IPS DF 19.7 (cell line): ENCODE measurements around the gene ANTKMT.
"Not testable (repeated sequence)": the region's sequence is repeated elsewhere in the genome, so short reads cannot be mapped to it uniquely, and the experiment has no call there.

Experiments
- DNase-seq: peaks from one replicate; pipeline ENCODE4 v3.0.0-alpha.2; 2013; ENCODE audit warnings: low read depth, low spot score

ANTKMT gene

GRCh38 chr16:700684-701584 lies 20.0 kb upstream of the ANTKMT start:
- DNase-seq = no peak

- no peak for DNase-seq
Observed at GRCh38 chr16:702341-702740, 18.6 kb upstream of the ANTKMT start.

- no peak for DNase-seq
Observed at GRCh38 chr16:703406-703805, 17.5 kb upstream of the ANTKMT start.

- DNase-seq = no peak
Observed at GRCh38 chr16:704047-704446, 16.9 kb upstream of the ANTKMT start.

DNA sequence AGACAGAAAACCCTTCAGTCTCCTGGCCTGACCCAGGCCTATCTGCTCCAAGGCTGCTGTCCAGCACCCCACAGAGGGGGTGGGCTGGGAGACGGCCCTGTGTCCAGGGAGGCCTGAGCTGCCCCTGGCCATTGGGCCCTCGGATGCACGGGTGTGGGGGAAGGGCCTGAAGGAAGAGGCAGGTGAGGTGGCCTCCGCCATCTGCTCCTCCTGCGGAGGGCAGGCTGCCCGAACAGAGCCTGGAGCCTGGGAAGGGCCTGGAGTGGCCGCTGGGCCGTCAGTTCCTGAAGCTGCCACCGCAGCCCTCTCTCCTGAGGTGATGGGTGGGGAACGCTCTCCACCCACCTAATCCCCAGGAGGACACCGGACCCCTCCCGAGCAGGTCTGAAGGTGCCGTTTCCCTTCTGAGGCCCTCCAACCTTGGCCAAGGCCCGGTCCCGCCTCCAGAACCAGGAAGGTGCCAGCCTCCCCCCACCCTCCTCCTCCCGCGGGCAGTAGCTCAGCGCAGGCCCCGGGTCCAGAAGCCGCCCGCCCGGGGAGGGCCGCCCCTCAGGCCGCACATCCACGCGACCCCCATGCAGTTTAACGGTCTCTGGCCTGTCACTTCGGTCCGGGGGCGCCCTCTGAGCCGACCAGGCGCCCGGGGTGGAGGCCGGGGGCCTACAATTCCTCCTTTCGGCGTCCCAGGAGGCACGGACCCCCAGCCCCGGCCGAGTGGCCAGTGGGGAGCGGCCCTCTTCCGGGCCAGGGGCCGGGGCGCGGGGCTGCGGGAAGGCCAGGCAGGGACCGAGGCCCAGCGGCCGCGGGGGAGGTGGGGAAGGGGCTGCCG lies 16.2 kb upstream of the ANTKMT start:
- DNase-seq = no peak

- DNase-seq = no peak
Observed at GRCh38 chr16:705431-706188, 15.3 kb upstream of the ANTKMT start, which contains the start of gene FBXL16. Gene FBXL16 (minus strand): TSS chr16:705801. CDS start chr16:697405, 8,396 bp downstream.

DNA sequence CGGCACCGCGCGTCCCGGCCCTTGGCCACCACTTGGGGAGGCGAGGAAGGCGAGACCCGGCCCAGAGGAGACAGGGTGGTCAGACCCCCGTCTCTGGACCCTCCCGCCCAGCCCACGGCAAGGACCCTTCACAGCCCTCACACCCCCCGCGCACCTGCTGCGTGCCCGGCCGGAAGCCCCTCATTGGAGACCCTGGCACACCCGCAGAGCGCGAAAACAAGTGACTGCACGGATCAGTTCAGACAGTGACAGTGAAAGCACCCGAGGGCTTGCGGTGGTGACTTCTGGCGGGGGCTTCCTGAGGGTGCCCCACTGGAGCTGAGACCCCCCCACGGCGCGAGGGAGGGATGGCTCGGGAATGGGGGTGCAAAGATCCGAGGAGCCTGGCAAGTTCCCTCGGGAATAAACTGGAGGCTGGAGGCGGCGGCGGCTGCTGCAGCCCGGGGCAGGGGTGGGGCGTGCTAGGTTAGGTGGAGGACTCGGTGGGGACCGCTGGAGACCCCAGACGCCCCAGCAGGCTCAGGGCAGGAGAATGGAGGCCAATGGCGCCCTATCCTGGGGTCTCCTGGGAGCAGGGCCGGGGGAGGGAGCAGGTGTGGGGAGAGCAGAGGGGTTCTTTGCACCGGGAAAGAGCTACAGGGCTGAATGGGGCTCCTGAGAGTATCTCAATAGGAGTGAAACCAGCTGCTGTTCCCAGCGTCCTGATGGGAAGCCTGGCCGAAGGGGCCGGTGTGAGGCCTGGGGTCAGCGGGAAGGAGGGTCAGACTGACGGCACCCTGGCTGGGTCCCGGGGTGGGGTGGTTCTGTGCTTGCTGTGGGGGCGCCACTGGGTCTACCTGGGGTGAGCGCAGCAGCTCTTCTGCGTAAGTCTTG lies 14.5 kb upstream of the ANTKMT start:
- no peak for DNase-seq

- DNase-seq = no peak
Observed at GRCh38 chr16:707062-707538, 13.8 kb upstream of the ANTKMT start.

GRCh38 chr16:708019-708418 lies 12.9 kb upstream of the ANTKMT start:
- DNase-seq = no peak

- DNase-seq = no peak
Observed at GRCh38 chr16:708959-709358, 12.0 kb upstream of the ANTKMT start.

- DNase-seq = no peak
Observed at GRCh38 chr16:709566-710499, 11.1 kb upstream of the ANTKMT start.

DNA sequence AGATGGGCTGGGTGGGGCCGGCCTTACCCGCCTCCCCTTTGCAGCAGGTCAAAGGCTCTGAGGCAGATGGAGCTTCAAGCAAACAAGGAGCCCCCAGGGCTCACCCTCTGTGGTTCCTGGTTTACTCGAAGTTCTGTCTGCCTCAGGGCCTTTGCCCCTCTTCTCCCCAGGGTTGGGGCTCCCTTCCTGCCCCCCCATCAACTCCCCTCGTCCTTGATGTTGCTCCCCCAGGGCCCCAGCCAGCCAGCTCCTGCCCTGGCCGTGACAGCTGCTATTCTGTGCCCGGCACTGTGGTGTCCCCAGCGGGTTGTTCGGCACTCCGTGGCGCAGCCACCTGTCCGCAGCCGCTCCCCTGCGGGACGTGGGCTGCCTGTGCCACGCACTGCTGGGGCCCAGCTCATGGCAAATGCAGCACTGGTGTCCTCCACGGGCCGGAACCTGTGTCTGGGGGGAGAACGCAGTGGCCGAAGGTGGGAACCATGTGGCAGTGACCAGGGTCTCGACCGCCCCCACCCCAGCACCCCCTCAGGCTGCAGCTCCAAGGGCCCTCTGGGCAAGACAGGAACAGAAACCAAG lies 10.4 kb upstream of the ANTKMT start:
- no peak for DNase-seq

GRCh38 chr16:711084-711483 lies 9.9 kb upstream of the ANTKMT start:
- no peak for DNase-seq

DNA sequence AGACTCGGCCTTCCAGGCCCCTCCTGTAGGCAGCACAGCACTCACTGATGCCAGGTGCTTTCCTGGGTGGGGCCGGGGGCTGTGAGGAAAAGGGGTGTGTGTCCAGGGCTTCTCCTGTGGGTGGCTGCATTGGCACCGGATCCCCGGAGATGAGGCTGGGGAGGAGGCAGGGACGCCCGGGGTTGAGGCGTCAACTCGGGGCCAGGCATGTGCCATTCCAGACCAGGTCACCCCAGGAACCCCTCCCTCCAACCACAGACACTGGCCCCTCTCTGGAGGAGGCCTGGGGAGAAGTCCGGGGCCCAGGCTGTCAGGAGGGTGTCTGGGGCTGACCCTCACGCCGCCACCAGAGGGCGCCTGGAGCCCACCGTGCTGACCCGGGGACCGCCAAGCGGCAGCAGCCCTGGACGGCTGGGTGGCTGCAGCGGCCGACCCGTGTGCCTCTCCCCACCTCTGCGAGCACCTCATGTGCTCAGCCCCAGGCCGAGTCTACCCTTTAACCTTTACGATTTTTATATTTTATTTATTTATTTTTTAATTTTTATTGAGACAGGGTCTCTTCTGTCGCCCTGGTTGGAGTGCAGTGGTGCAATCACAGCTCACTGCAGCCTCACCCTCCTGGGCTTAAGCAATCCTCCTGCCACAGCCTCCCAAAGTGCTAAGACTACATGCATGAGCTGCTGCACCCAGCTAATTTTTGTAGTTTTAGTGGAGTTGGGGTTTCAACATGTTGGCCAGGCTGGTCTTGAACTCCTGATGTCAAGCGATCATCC lies 9.2 kb upstream of the ANTKMT start:
- DNase-seq = no peak

- not testable (repeated sequence) for DNase-seq
Observed at GRCh38 chr16:712740-713250, 8.2 kb upstream of the ANTKMT start.

- DNase-seq = no peak
Observed at GRCh38 chr16:714079-714478, 6.9 kb upstream of the ANTKMT start.

DNA sequence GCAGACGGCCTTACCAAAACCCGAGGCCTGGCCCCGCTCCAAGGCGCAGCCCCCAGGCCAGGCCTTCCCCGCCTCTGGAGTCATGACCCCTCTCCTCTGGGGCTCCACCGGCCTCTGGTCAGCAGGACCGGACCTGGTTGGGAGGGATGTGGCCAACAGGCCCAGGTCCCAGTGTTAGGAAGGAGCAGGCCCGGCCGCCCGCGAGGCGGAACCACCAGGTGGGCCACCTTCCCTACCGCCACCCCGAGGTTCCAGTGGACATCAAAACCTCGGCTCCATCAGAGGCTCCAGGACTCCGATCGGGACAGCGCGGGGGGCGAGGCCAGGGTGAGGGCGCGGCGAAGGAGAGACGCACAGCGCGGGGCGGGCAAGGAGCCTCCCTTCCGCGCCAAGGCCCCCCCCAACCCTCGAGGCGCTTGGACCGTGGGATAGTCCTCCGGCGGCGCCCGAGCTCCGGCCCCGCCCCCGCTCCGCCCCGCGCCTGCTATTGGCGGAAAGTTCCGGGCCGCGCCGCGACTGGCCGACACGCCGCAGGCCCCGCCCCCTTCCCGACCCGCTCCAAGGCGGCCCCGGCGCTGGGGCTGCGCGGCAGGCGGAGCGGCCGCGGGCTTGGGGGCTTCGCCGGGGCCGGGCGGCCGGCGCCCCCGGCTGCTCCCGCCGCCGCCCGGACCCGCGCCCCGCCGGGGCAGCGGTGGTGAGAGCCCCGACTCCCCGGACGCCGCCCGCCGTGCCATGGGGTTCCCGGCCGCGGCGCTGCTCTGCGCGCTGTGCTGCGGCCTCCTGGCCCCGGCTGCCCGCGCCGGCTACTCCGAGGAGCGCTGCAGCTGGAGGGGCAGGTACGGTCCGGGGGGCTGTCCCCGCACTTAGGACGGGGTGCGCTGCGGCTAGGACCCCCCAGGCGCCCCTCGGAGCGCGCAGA lies 6.1 kb upstream of the ANTKMT start, which contains the start of gene METRN:
Gene METRN (plus strand): TSS at position 561 of the 919 bp plus-strand sequence. CDS start 172 bp downstream, at position 733.
- no peak for DNase-seq
